Left cardiac atrium (tissue), 4 donors: ENCODE results near the gene LCE5A. TPM values are rescaled to one million over a fixed set of nuclear protein-coding genes. Genes with fewer than 3 reads are reported as not detected.
"Not testable (repeated sequence)": the region's sequence is repeated elsewhere in the genome, so short reads cannot be mapped to it uniquely, and the experiment has no call there.

Experiments used
- ATAC-seq, 2 donors: fragments of 200-7000 bp; cut with Tn5 transposase; one replicate each; pipeline ENCODE4 v1.9.1; 2020; ENCODE audit warnings: mild to moderate bottlenecking in 2 of 2, moderate library complexity in 2 of 2
- DNase-seq: peaks from one replicate; pipeline ENCODE4 v3.0.0-alpha.2; 2020
- intact Hi-C, 2 donors: fragments of 100-400 bp; cut with DNase I; formaldehyde crosslinking; loops; one replicate each; pipeline versions ENCODE4 v1.14.1 to v1.15.1; 2022 to 2023
- total RNA-seq, 2 donors: library from RNA; stranded (reverse); fragmentation: NEBNext Ultra II Directional; extraction: Animal tissue kit (Norgen Biotek cat#: 25700); gene quantifications; one replicate each; pipeline ENCODE4 v1.2.1, GENCODE V29; 2021
- donor health status: DM: no; HTN: yes; CAD: no.
- donor health status: DM: no; HTN: yes; CAD: no; lungs with severe emphysema.
- donor health status: DM: yes; HTN: yes; CAD: no.
- donor health status: Dilated cardiomyopathy.

The LCE5A gene
- total RNA-seq, 2 donors from 2014 or later, result not detected

GRCh38 chr1:152514715-152515433 is 4.3 kb downstream of the LCE5A start:
- intact Hi-C loops, result no loop called here
- no peak for ATAC-seq
- DNase-seq, result no peak

DNA sequence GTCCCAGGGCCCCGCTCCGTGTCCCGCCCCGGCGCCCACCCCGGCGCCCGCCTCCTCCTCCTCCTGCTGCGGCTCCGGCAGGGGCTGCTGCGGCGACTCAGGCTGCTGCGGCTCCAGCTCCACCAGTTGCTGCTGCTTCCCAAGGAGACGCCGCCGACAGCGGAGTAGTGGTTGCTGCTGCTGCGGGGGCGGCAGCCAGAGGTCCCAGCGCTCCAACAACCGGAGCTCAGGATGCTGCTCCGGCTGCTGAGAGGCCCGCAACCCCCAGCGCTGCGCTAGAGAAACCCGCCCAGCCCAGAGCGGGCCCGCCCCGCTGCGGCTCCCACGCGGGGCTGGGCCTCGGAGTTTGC is 4.8 kb downstream of the LCE5A start:
- DNase-seq, result peak; percentile 24
- intact Hi-C loops, result no loop called here
- ATAC-seq, result peak in 1 of 2 donors; percentile 71

DNA sequence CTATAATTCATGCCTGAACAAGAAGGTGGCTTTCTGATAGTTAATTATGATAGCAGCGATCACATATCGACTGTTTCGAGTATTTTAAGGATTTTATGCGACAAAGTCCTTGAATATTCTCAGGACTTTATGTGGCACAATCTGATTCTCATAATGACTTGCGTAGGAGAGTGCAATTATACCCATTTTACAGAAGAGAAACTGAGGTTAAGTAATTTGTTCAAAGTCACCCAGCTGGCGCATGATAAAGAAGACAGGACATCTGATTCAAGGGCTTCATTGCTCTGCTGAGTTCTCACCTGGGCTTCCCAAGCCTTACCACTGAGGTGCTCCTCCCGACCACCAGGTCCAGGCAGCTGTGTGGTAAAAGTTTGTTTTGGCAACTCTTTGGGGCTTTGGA is 5.5 kb downstream of the LCE5A start:
- ATAC-seq, result no peak
- intact Hi-C loops, result no loop called here
- DNase-seq, result no peak

DNA sequence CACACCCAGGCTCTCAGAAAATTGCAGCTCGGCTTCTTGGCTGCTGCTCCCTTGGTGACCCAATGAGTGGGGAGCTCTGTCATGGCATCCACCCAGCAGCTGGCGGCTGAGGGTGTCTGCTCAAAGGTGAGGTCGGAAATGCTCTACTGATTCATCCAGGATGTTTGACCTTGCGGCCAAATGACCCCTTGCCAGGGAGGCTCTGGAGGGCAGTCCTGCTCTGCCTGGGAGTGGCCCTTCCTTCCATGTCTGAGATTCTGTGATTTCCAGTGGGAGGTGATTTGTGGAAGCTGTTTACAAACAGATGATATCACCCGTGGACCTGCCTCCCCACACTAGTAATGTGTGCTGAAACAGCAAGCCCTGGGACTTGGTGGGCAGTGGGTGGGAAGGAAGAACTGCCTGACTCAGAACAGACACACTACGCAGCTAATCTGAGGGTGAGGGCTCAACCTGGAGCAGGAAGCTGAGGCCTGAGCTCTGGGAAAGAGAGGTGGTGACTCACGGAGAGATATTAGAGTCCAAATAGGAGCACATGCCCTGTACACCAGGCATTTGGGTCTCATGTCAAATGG is 6.7 kb downstream of the LCE5A start:
- DNase-seq (peak; percentile 24), ATAC-seq (peak in 1 of 2 donors; percentile 24)
- intact Hi-C loops, result no loop called here

- ATAC-seq, result no peak
- intact Hi-C loops, result no loop called here
- no peak for DNase-seq
These were observed 9.2 kb downstream of the LCE5A start for GRCh38 chr1:152519851-152520250.

DNA sequence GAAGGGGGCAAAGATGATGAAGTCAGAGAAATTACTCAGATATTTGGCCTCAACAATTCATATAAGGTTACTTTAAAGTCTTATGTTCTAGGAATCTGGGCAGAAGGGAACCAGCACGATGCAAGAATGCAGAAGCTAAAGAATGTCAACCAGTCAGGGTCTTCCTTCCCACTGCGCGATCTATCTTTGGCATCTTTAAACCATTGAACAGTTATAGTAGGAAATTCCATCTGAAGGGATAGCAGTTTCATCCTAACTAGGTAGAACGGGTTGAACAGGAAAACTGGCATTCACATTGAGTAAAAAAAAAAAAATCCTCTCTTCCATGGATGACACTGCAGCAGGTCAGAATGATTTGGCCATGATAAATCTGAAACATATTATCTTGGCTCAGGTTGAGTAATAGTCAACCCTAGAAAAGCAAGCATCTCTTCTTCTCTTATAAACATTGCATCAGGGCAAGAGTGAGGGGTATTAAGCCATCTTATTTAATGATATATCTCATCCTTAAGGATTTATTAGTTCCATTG is 10.0 kb downstream of the LCE5A start:
- intact Hi-C loops, result no loop called here

DNA sequence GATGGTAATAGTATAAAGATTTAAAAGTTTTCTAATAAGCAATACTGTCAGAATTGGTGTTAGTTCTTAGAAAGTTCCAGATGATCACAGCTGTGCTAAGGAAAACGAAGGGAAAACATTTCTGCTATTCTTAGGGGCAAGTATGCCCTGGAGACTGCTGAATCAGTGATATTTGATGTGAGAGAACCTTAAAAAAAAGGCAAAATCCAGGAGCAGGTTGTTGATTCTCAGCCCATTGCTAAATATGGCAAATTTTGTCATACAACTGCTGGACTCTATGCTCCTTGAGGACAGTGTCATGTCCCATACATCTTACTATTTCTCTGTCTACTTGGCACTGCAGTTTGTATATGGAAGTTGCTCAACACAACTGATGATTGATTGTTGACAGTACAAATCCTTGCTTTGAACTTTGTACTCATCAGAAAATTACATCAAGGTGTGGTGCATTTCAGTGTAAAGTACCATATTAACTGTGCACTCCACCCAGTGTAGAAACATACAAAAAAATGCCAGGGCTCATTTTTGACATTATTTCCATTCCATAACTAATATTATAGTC is 14.6 kb downstream of the LCE5A start:
- ATAC-seq (no peak), DNase-seq (no peak)
- intact Hi-C loops, result no loop called here

More for the DNA sequence above, 10.0 kb downstream of the LCE5A start:
- ATAC-seq (no peak), DNase-seq (no peak)

DNA sequence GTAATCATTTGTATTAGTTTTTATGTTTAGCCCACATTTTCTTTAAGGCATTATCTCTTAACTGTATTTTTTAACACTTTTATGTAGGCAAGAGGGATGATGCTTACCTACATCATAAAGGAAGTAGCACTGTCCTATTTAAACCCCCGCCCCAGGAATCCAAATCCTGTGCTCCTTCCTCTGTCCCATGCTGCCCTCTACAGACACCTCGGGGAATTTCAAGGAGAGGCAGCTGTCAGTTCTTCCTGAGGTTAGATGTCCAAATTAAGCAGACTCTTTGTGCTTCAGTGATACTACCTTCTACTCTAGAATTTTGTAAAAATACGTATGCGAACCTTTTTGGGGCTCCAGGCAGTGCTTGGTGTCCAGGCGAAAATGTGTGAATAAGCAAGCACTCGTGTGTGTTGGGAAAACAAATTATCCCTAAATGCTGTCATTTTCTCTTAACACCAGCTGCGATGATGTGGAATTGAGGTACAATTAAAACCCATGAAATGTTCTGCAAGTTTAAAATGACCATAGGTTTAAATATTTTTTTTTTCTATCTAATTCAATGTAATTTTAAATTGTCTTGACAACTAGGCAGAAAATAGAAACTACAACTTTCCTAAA is 22.8 kb downstream of the LCE5A start:
- intact Hi-C loops, result no loop called here
- DNase-seq (no peak), ATAC-seq (no peak)

DNA sequence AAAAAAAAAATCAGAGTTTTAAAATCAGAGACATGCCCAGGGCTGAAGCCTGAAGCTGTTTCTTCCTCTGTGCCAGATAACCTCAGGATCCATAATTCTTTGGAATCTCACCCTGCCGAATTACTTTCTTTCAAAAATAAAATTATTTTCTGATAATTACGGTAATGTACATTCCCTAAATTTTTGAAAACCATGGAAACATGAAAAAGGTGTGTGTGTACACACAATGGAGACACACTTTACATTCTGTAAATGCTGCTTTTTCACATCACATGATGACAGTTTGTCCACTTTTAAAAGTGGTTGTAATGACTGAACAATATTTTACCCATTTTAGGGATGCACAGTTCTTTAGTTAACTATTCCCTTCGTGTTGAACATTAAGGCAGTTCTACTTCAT is 25.2 kb downstream of the LCE5A start:
- ATAC-seq, result no peak
- DNase-seq, result no peak
- intact Hi-C loops, result no loop called here

- ATAC-seq (peak in 1 of 2 donors; percentile 39), DNase-seq (no peak)
- intact Hi-C loops, result no loop called here
These were observed 26.9 kb downstream of the LCE5A start for GRCh38 chr1:152537496-152537895.

DNA sequence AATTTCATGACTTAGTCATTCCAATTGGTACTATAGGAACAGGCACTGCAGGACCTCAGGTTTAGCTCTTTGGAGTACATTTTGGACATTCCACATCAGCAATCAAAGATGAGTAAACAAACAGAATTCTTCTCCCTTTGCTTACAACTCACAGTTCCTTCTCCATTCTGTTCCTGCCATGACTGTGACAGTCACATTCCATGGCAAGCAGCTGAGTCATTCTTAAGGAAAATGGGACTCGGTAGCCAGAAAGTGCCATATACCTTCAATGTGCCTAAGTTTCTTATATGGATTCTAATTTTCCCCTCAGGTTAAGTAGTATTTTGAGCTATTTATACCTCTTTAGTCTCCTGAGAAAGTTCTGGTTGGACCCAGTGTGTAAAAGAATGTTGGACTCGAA is 29.3 kb downstream of the LCE5A start:
- ATAC-seq, result no peak
- DNase-seq, result no peak
- intact Hi-C loops, result no loop called here

GRCh38 chr1:152543820-152544219 is 33.2 kb downstream of the LCE5A start:
- ATAC-seq, result no peak
- intact Hi-C loops, result no loop called here
- DNase-seq, result no peak

- ATAC-seq (no peak), DNase-seq (no peak)
- intact Hi-C loops, result no loop called here
These were observed 36.1 kb downstream of the LCE5A start for GRCh38 chr1:152546704-152547103.

DNA sequence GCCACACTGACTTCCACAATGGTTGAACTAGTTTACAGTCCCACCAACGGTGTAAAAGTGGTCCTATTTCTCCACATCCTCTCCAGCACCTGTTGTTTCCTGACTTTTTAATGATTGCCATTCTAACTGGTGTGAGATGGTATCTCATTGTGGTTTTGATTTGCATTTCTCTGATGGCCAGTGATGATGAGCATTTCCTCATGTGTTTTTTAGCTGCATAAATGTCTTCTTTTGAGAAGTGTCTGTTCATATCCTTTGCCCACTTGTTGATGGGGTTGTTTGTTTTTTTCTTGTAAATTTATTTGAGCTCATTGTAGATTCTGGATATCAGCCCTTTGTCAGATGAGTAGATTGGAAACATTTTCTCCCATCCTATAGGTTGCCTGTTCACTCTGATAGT is 37.8 kb downstream of the LCE5A start:
- ATAC-seq, DNase-seq, intact Hi-C loops: not testable (repeated sequence)

Other genes starting within 250 kb of the LCE5A start
- not detected for gene FLG, start 185.6 kb upstream of the LCE5A start, total RNA-seq
- not detected for gene FLG2, start 150.8 kb upstream of the LCE5A start, total RNA-seq
- not detected for gene CRNN, start 96.5 kb upstream of the LCE5A start, total RNA-seq
- not detected for gene CRCT1, start 3.7 kb downstream of the LCE5A start, total RNA-seq
- not detected for gene LCE3E, start 56.0 kb downstream of the LCE5A start, total RNA-seq
- not detected for gene LCE3D, start 69.7 kb downstream of the LCE5A start, total RNA-seq
- gene LCE3C, start 89.4 kb downstream of the LCE5A start, total RNA-seq, result not detected
- not detected for gene LCE3B, start 103.0 kb downstream of the LCE5A start, total RNA-seq
- gene LCE3A, start 112.3 kb downstream of the LCE5A start, total RNA-seq, result not detected
- not detected for gene LCE2D, start 152.6 kb downstream of the LCE5A start, total RNA-seq
- gene LCE2C, start 164.5 kb downstream of the LCE5A start, total RNA-seq, result not detected
- not detected for gene LCE2B, start 175.3 kb downstream of the LCE5A start, total RNA-seq
- not detected for gene LCE2A, start 187.5 kb downstream of the LCE5A start, total RNA-seq
- gene LCE4A, start 197.4 kb downstream of the LCE5A start, total RNA-seq, result not detected
- not detected for gene KPRP, start 247.2 kb downstream of the LCE5A start, total RNA-seq